OCI-LY1 (cell line): ENCODE measurements around the gene CARMIL1.

Source experiments
- H2AFZ ChIP-seq: fragments of 200-600 bp; sonication (generic), shearing (Covaris generic); 2 replicates; pipeline ENCODE4 v1.6.0; 2014; ENCODE audit warnings: antibody characterized with exemption, mild to moderate bottlenecking, low read length
- H3F3A ChIP-seq: fragments of 200-600 bp; sonication (generic), shearing (Covaris generic); 2 replicates; pipeline ENCODE4 v1.6.0; 2014; ENCODE audit warnings: mild to moderate bottlenecking, antibody characterized with exemption, low read length, moderate library complexity; ENCODE audit not compliant: insufficient read depth
- H3K27ac ChIP-seq: fragments of 200-600 bp; sonication (generic); 2 replicates; pipeline ENCODE4 v1.5.1; 2014; ENCODE audit warnings: low read length, mixed run types, mild to moderate bottlenecking, low read depth; ENCODE audit not compliant: poor library complexity, severe bottlenecking
- H3K27me3 ChIP-seq: fragments of 200-600 bp; sonication (generic); 2 replicates; pipeline ENCODE4 v1.6.0; 2014; ENCODE audit warnings: antibody characterized with exemption, mild to moderate bottlenecking, low read length, moderate library complexity; ENCODE audit not compliant: insufficient read depth
- H3K36me3 ChIP-seq: fragments of 200-600 bp; sonication (generic); 2 replicates; pipeline ENCODE4 v1.6.1; 2014; ENCODE audit warnings: mild to moderate bottlenecking, antibody characterized with exemption, low read length, moderate library complexity, mixed read lengths; ENCODE audit not compliant: insufficient read depth
- H3K4me1 ChIP-seq: fragments of 200-600 bp; sonication (generic); 2 replicates; pipeline ENCODE4 v1.5.1; 2014; ENCODE audit warnings: mild to moderate bottlenecking, low read length, moderate library complexity; ENCODE audit not compliant: insufficient read depth, severe bottlenecking
- H3K4me2 ChIP-seq: fragments of 200-600 bp; sonication (generic), shearing (Covaris generic); 2 replicates; pipeline ENCODE4 v1.6.1; 2014; ENCODE audit warnings: low read length
- H3K4me3 ChIP-seq: fragments of 200-600 bp; sonication (generic); 2 replicates; pipeline ENCODE4 v1.5.1; 2014; ENCODE audit warnings: low read length, low read depth, mild to moderate bottlenecking, mixed read lengths; ENCODE audit not compliant: poor library complexity, severe bottlenecking
- H3K79me2 ChIP-seq: fragments of 200-600 bp; shearing (Covaris generic); 2 replicates; pipeline ENCODE4 v1.6.1; 2016; ENCODE audit warnings: mixed run types, low read length, mixed read lengths; ENCODE audit not compliant: insufficient read depth
- H3K9ac ChIP-seq: fragments of 200-600 bp; sonication (generic), shearing (Covaris generic); 2 replicates; pipeline ENCODE4 v1.6.1; 2014; ENCODE audit warnings: mild to moderate bottlenecking, low read length, mixed read lengths
- H3K9me2 ChIP-seq: fragments of 200-600 bp; sonication (generic), shearing (Covaris generic); 2 replicates; pipeline ENCODE4 v1.6.1; 2014; ENCODE audit warnings: low read depth, mild to moderate bottlenecking, low read length, mixed read lengths
- H3K9me3 ChIP-seq: fragments of 200-600 bp; shearing (Covaris generic); 2 replicates; pipeline ENCODE4 v1.6.1; 2014; ENCODE audit warnings: low read length, mixed read lengths
- H4K20me1 ChIP-seq: fragments of 200-600 bp; sonication (generic), shearing (Covaris generic); 2 replicates; pipeline ENCODE4 v1.6.0; 2016; ENCODE audit warnings: mild to moderate bottlenecking, low read length; ENCODE audit not compliant: insufficient read depth
- EZH2 ChIP-seq: fragments of 200-600 bp; sonication (generic), shearing (Covaris generic); IDR thresholded peaks from 2 replicates; pipeline ENCODE4 v1.8.0; 2017; ENCODE audit warnings: borderline replicate concordance, mixed run types, mild to moderate bottlenecking, antibody characterized with exemption, low read length, moderate library complexity, mixed read lengths
- TF ChIP-seq, protein P1 (sequence below): fragments of 200-600 bp; sonication (generic), shearing (Covaris generic); IDR thresholded peaks from 2 replicates; pipeline ENCODE4 v1.5.1; 2017; ENCODE audit warnings: mild to moderate bottlenecking, antibody characterized with exemption, low read length, moderate library complexity, mixed read lengths

The CARMIL1 gene

GRCh38 chr6:25413207-25413905 is 134.2 kb downstream of the CARMIL1 start:
- peak overlapping the region; percentile 32; the same call in 1 of the 2 replicates for H3K9ac ChIP-seq
- H2AFZ ChIP-seq, result no peak overlapping the region
- no peaks in the 10 kb centered on the region for H3K9me3 ChIP-seq
- H3F3A ChIP-seq, result no peaks in the 10 kb centered on the region
- H3K27ac ChIP-seq, result peak overlapping the region; percentile 99
- H3K27me3 ChIP-seq, result no peaks in the 10 kb centered on the region
- H3K4me1 ChIP-seq, result peaks cover 99% of the 10 kb centered on the region
- no peaks in the 10 kb centered on the region for H4K20me1 ChIP-seq
- TF ChIP-seq EZH2, result no peak
- TF ChIP-seq, protein P1, sequence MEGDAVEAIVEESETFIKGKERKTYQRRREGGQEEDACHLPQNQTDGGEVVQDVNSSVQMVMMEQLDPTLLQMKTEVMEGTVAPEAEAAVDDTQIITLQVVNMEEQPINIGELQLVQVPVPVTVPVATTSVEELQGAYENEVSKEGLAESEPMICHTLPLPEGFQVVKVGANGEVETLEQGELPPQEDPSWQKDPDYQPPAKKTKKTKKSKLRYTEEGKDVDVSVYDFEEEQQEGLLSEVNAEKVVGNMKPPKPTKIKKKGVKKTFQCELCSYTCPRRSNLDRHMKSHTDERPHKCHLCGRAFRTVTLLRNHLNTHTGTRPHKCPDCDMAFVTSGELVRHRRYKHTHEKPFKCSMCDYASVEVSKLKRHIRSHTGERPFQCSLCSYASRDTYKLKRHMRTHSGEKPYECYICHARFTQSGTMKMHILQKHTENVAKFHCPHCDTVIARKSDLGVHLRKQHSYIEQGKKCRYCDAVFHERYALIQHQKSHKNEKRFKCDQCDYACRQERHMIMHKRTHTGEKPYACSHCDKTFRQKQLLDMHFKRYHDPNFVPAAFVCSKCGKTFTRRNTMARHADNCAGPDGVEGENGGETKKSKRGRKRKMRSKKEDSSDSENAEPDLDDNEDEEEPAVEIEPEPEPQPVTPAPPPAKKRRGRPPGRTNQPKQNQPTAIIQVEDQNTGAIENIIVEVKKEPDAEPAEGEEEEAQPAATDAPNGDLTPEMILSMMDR, result no peak
- no peaks in the 10 kb centered on the region for H3K9me2 ChIP-seq
- peak overlapping the region; percentile 6 for H3K4me3 ChIP-seq
- no peaks in the 10 kb centered on the region for H3K36me3 ChIP-seq
- peaks cover 24% of the 10 kb centered on the region for H3K79me2 ChIP-seq
- peak overlapping the region; percentile 70 for H3K4me2 ChIP-seq

DNA sequence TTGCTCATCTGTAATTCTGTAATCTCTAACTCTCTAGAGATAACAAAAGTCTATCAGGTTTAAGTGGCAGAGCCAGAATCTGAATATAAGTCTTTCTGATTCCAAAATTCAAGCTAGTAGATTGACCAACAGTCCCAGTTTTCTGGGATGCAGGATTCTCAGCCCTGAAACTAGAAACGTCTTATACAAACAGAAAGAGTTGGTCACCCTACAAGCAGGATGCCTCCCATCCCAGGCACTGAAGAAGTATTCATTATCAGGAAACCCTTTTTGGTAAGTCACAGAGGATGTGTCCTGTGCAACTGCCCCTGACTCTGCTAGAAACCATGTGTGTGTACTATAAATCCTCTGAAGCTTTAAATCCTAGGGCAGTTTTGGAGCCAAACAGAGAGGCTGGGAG is 135.0 kb downstream of the CARMIL1 start:
- no peaks in the 10 kb centered on the region for H4K20me1 ChIP-seq
- H3K9me2 ChIP-seq, result no peaks in the 10 kb centered on the region
- peaks cover 99% of the 10 kb centered on the region for H3K4me1 ChIP-seq
- peak overlapping the region; percentile 99 for H3K27ac ChIP-seq
- H3K9ac ChIP-seq, result peak overlapping the region; percentile 5; the same call in 1 of the 2 replicates
- peaks cover 24% of the 10 kb centered on the region for H3K79me2 ChIP-seq
- TF ChIP-seq, protein P1, result no peak
- TF ChIP-seq EZH2, result no peak
- no peaks in the 10 kb centered on the region for H3K27me3 ChIP-seq
- no peaks in the 10 kb centered on the region for H3K36me3 ChIP-seq
- no peaks in the 10 kb centered on the region for H3F3A ChIP-seq
- peak overlapping the region; percentile 70; the same call in 1 of the 2 replicates for H3K4me2 ChIP-seq
- no peak overlapping the region for H3K4me3 ChIP-seq
- H3K9me3 ChIP-seq, result no peaks in the 10 kb centered on the region
- H2AFZ ChIP-seq, result no peak overlapping the region

DNA sequence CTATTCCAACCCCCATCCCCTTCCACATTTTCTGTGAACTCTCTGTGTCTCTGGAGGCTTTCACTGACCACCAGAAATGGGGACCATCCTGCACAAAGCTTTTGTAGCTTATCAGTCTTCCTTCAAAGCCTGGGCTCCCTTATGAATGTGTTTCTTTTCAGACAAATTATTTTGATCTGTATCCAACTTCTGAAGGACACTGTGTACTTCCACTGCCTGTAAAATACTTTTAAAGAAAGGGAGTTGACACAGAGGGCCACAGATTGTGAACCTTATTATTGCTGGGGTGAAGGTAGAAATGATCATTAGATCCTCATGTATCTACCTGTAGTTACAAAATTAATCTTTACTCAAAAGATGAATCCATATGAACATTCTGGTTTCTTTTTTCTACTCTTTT is 135.6 kb downstream of the CARMIL1 start:
- peak overlapping the region; percentile 99 for H3K27ac ChIP-seq
- H3K27me3 ChIP-seq, result no peaks in the 10 kb centered on the region
- TF ChIP-seq EZH2, result no peak
- TF ChIP-seq, protein P1, result no peak
- H4K20me1 ChIP-seq, result no peaks in the 10 kb centered on the region
- H3K36me3 ChIP-seq, result no peaks in the 10 kb centered on the region
- no peaks in the 10 kb centered on the region for H3K9me2 ChIP-seq
- no peak overlapping the region for H2AFZ ChIP-seq
- H3F3A ChIP-seq, result no peaks in the 10 kb centered on the region
- H3K4me3 ChIP-seq, result no peak overlapping the region
- H3K4me1 ChIP-seq, result peaks cover 99% of the 10 kb centered on the region
- peak overlapping the region; percentile 5; the same call in 1 of the 2 replicates for H3K9ac ChIP-seq
- no peaks in the 10 kb centered on the region for H3K9me3 ChIP-seq
- H3K79me2 ChIP-seq, result peaks cover 24% of the 10 kb centered on the region
- H3K4me2 ChIP-seq, result peak overlapping the region; percentile 70; the same call in 1 of the 2 replicates
